HG03175 (cell line): ENCODE measurements around the gene RIPOR3.

Source experiments
- ATAC-seq: cut with Tn5 transposase; IDR thresholded peaks from one replicate; pipeline ENCODE4 v1.9.1; 2021; ENCODE audit warnings: mild to moderate bottlenecking, moderate library complexity; ENCODE audit not compliant: unreplicated experiment

RIPOR3 gene

GRCh38 chr20:50594231-50594590 lies 97.1 kb downstream of the RIPOR3 start:
- no peak for ATAC-seq

DNA sequence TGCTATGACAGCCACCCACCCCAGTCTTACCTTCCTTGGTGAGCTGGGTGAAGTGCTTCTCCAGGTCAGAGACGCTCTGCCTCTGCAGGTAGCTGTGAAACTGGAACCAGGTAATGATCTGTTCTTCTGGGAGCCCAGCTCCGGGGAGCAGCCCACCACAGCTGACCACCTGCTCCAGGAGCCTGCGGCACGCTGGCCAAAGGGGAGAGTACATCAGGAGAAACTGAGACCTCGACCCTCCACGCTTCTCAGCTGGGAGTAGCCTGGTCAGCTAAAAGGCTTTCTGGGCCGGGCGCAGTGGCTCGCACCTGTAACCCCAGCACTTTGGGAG lies 98.4 kb downstream of the RIPOR3 start:
- no peak for ATAC-seq

- ATAC-seq = no peak
Observed at GRCh38 chr20:50592282-50593004, 98.9 kb downstream of the RIPOR3 start.

GRCh38 chr20:50591233-50591852 lies 100.0 kb downstream of the RIPOR3 start:
- ATAC-seq = no peak

GRCh38 chr20:50590348-50590664 lies 101.0 kb downstream of the RIPOR3 start:
- ATAC-seq = no peak

DNA sequence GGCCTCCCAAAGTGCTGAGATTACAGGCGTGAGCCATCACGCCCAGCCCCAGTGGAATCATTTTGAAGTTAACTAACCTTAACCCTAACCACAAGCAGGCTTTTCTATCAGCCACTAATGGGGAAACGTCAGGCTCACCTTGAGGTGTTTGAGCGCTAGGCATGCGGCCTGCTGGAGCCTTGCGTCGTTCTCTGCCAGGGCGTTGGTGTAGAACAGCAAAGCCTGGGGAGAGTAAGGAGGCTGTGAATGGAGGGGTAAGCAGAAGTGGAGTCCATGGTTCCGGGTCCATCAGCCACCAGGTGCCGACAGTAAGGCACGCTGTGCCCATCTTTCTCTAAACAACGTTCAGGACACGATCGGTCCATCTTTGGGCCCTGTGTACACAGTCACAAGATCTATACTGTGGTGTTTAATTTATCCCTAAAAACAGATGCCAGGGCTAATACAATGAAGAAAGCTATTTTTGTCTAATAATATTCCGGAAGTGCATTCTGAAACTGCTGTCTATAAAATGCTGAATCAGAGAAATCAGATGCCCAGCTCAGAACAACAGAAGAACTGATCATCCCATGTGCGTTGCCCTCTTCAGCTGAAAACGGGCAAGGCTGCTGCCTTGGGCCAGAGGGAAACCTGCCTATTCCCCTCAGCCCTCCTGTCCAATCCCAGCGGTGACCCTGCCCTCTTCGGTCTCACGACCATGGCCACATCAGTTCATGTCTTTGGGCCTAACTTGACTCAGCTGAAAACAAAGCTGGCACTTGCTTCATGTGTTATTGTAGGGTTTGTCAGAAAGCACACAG lies 101.6 kb downstream of the RIPOR3 start:
- ATAC-seq = no peak

GRCh38 chr20:50588034-50588736 lies 103.2 kb downstream of the RIPOR3 start:
- ATAC-seq = no peak

- ATAC-seq = no peak
Observed at GRCh38 chr20:50587291-50587961, 103.9 kb downstream of the RIPOR3 start.

GRCh38 chr20:50586531-50587232 lies 104.7 kb downstream of the RIPOR3 start:
- no peak for ATAC-seq

DNA sequence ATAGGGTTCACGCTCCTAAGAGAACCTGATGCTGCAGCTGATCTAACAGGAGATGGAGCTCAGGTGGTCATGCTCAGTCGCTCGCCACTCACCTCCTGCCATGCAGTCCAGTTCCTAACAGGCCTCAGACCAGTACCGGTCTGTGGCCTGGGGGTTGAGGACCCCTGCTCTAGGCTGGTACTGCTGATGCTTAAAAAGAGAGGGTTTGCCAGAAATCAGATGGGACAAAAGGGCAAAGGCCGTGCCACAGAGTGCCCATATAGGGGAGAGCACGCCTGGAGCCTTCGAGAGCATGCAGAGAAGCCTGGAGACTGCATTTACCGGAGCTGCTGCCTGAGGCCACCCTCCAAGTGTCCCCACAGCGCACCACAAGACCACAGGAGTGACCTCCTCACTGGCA lies 105.7 kb downstream of the RIPOR3 start:
- no peak for ATAC-seq

GRCh38 chr20:50585214-50585613 lies 106.1 kb downstream of the RIPOR3 start:
- no peak for ATAC-seq

DNA sequence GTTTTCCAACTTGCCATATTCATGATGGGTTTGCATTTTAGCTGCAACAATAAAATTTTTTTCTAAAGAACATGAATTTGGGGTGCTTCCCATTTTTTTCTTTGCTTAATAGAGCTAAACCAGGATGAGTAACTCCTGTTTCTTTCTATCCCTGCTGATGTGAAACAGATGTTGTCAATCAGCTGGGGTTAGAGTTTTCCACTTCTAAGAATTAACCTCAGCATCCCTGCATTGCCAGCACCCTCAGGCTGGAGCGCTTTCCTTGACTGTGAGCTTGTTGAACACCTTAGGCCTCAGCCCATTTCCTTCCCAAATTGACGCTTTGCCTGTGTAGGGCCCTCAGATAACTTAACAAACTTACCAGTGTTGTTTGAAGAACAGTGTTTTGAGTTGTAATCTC lies 106.7 kb downstream of the RIPOR3 start:
- ATAC-seq = no peak

DNA sequence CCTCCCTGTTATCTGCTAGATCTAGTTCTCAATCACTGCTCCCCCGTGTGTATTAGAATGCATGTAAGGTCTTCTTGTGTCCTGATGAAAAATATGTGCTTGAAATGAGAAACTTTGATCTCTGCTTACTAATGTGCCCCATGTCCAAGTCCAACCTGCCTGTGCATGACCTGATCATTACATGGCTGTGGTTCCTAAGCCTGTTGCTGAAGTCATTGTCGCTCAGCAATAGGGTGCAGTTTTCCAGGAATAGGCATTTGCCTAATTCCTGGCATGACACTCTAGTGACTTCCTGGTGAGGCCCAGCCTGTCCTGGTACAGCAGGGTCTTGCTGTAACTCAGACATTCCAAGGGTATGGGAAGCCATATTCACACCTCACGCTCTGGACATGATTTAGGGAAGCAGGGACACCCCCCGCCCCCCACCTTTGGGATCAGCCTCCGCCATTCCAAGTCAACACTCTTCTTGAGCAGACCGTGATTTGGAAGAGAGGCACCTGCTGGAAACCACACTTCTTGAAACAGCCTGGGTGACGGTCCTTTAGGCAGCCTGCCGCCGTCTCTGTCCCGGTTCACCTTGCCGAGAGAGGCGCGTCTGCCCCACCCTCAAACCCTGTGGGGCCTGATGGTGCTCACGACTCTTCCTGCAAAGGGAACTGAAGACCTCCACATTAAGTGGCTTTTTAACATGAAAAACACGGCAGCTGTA lies 107.7 kb downstream of the RIPOR3 start:
- no peak for ATAC-seq

DNA sequence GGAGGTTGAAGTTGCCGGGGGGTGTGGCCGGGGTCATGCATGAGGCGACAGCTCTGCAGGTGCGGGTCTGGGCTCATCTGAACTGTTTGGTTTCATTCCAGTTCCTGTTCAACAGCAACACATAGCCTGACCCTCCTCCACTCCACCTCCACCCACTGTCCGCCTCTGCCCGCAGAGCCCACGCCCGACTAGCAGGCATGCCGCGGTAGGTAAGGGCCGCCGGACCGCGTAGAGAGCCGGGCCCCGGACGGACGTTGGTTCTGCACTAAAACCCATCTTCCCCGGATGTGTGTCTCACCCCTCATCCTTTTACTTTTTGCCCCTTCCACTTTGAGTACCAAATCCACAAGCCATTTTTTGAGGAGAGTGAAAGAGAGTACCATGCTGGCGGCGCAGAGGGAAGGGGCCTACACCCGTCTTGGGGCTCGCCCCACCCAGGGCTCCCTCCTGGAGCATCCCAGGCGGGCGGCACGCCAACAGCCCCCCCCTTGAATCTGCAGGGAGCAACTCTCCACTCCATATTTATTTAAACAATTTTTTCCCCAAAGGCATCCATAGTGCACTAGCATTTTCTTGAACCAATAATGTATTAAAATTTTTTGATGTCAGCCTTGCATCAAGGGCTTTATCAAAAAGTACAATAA lies 108.6 kb downstream of the RIPOR3 start:
- no peak for ATAC-seq

- ATAC-seq = no peak
Observed at GRCh38 chr20:50582092-50582491, 109.2 kb downstream of the RIPOR3 start.

DNA sequence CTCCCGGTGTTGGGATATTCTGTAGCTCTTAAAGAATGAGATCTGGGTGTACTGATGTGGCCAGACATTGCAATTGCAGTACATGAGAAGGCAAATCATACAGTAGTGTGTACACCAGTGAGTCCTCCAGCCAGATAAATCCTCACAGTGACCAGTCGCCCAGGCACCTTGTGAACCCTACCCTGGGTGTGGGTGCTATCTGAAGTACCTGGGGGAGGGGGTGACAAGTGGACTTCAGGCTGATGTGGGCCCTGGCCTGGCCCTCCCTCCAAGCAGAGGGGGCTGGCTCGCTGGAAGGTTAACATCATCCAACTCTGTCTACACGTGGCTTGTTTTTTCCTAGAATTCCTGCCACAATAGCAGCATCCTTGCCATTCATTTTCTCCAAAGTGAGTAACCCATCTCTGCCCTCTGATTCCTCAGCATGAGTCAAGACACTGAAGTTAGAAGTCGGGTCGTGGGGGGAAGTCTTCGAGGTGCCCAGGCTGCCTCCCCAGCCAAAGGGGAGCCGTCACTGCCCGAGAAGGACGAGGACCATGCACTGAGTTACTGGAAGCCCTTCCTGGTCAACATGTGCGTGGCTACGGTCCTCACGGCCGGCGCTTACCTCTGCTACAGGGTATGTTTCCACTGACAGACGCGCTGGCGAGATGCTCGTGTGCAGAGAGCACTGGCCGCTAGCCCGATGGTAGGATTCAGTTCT lies 110.3 kb downstream of the RIPOR3 start:
- ATAC-seq = no peak

DNA sequence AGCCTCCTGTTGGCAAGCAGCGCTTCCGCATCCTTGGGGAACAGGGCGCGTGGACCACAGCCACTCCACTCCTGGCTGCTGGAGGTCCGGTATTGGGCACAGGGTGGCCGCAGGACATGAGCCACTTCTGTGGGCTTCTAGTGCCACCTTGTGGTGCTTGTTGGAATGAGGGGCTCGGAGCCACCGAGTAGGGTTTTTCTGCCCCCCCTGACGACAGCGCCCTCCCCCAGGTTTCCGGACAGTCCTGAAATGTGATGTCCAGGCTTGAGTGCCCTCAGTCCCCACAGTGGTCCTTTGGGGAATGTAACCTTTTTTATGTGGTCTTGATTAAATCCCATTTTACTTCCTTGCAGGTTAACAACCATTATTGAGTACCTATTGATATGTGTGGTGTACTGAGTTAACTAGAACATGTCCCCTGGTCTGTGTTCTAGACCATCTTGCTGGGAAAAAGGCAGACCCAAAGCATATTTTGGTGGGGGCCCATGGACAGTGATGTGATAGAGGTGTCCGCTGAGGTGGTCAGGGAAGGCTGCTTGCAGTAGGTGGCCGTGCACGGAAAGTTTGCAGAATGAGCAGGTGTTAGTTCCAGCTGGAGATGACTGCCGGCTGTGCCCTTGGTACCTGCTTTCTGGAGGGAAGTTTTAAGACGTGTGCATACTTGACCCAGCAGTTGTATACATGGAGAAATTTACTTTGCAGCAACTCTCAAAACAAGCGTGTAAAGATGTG lies 111.2 kb downstream of the RIPOR3 start:
- ATAC-seq = no peak

GRCh38 chr20:50579511-50579910 lies 111.8 kb downstream of the RIPOR3 start:
- no peak for ATAC-seq
